PC-9 (cell line): ENCODE data around the gene INKA2. TPM values are rescaled to one million over a fixed set of nuclear protein-coding genes. Genes with fewer than 3 reads are reported as not detected.

ENCODE experiments used
- BruUV-seq: library from RNA; stranded (reverse); fragments of 400-500 nt; replicated peaks from 2 replicates; lab custom pipeline; 2021; lab: Mats Ljungman, UMichigan
- CTCF ChIA-PET: fragments of 300-600 bp; sonication (Branson Sonifier 250); formaldehyde crosslinking; loops from one replicate; lab custom pipeline; 2022; ENCODE audit warnings: antibody characterized with exemption; lab: Charles Lee
- POLR2A ChIA-PET: fragments of 300-600 bp; sonication (Branson Sonifier 250); formaldehyde crosslinking; loops from one replicate; lab custom pipeline; 2022; ENCODE audit warnings: antibody characterized with exemption; ENCODE audit not compliant: unreplicated experiment; lab: Charles Lee
- DNase-seq, 2 experiments: peaks; one replicate each; pipeline versions ENCODE4 v3.0.0 to v3.0.0-alpha.2; 2015 to 2022; ENCODE audit warnings: mixed read lengths in 1 of 2
- H2AFZ ChIP-seq: fragments of 200-600 bp; sonication (generic); 2 replicates; pipeline ENCODE4 v1.8.1; 2017; ENCODE audit warnings: antibody characterized with exemption
- H3F3A ChIP-seq: fragments of 200-600 bp; sonication (generic); 2 replicates; pipeline ENCODE4 v1.8.1; 2017; ENCODE audit warnings: antibody characterized with exemption, mild to moderate bottlenecking, low read depth; ENCODE audit not compliant: insufficient read depth
- H3K27ac ChIP-seq: fragments of 200-600 bp; sonication (generic); 2 replicates; pipeline ENCODE4 v1.6.1; 2016; ENCODE audit warnings: mixed run types
- H3K27me3 ChIP-seq: fragments of 200-600 bp; sonication (generic); 2 replicates; pipeline ENCODE4 v1.6.1; 2016; ENCODE audit warnings: low read depth, mixed run types; ENCODE audit not compliant: insufficient read depth
- H3K36me3 ChIP-seq: fragments of 200-600 bp; sonication (generic); 2 replicates; pipeline ENCODE4 v1.6.1; 2016; ENCODE audit warnings: low read depth, mixed run types
- H3K4me1 ChIP-seq: fragments of 200-600 bp; sonication (generic); replicated peaks from 2 replicates; pipeline ENCODE4 v1.6.1; 2016; ENCODE audit warnings: mixed run types; ENCODE audit not compliant: insufficient read depth
- H3K4me2 ChIP-seq: fragments of 200-600 bp; sonication (generic); 2 replicates; pipeline ENCODE4 v1.6.1; 2017; ENCODE audit warnings: mixed run types
- H3K4me3 ChIP-seq: fragments of 200-600 bp; sonication (generic); 2 replicates; pipeline ENCODE4 v1.6.1; 2016; ENCODE audit warnings: mixed run types
- H3K79me2 ChIP-seq: fragments of 200-600 bp; sonication (generic); 2 replicates; pipeline ENCODE4 v1.6.1; 2017; ENCODE audit warnings: low read depth, mixed run types
- H3K9me2 ChIP-seq: fragments of 200-600 bp; sonication (generic); 2 replicates; pipeline ENCODE4 v1.8.1; 2017; ENCODE audit warnings: mild to moderate bottlenecking; ENCODE audit not compliant: insufficient read depth
- H3K9me3 ChIP-seq: fragments of 200-600 bp; sonication (generic); 2 replicates; pipeline ENCODE4 v1.8.1; 2016; ENCODE audit warnings: low read depth; ENCODE audit not compliant: insufficient read depth
- H4K20me1 ChIP-seq: fragments of 200-600 bp; sonication (generic); 2 replicates; pipeline ENCODE4 v1.8.1; 2017; ENCODE audit not compliant: insufficient read depth
- EZH2 ChIP-seq: fragments of 200-600 bp; sonication (generic); IDR thresholded peaks from 2 replicates; pipeline ENCODE4 v1.8.0; 2017; ENCODE audit warnings: antibody characterized with exemption, low read depth
- intact Hi-C: fragments of 100-400 bp; cut with micrococcal nuclease; formaldehyde crosslinking; loops from one replicate; pipeline ENCODE4 v1.10.0; 2022; ENCODE audit not compliant: unreplicated experiment
- total RNA-seq: library from RNA; stranded (reverse); gene quantifications from 2 replicates; pipeline ENCODE4 v1.2.3, GENCODE V29; 2021
- TF ChIP-seq, protein P1 (sequence below): fragments of 200-600 bp; sonication (generic); conservative IDR thresholded peaks from 2 replicates; pipeline ENCODE4 v1.6.1; 2017; ENCODE audit warnings: mixed run types, antibody characterized with exemption, mild to moderate bottlenecking, moderate library complexity

INKA2 gene
- total RNA-seq, 1 experiment from 2014 or later = 1.4 TPM

DNA sequence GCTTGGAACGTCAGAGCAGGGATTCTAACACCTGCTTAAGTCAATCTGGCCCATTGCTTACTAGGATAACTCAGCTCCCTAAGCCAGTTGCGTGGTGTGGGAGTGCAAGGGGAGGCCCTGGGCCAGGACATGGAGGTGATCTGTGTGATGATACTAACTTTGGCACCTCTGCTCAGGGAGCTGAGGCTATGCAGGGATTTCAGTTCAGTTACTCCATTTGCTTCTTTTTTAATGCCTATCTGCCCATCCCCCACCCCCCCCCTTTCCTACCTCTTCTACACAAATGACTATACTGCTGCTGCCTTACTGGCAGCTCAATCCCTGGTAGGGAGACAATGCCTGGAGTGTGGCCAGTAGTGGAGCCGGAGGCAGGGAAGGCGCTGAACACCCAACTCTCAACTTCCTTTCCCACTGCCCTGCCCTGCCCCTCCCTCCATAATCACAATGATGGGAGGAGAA lies 19.5 kb downstream of the INKA2 start:
- H3K9me2 ChIP-seq = no peaks in the 10 kb centered on the region
- TF ChIP-seq EZH2 = no peak
- ChIA-PET POLR2A (no interaction called here), CTCF (no interaction called here)
- peaks cover 16% of the 10 kb centered on the region for H3K4me1 ChIP-seq
- intact Hi-C loops = no loop called here
- H4K20me1 ChIP-seq = no peaks in the 10 kb centered on the region
- no peak overlapping the region for H3K4me2 ChIP-seq
- H3K79me2 ChIP-seq = no peaks in the 10 kb centered on the region
- no peaks in the 10 kb centered on the region for H3K36me3 ChIP-seq
- H3K27ac ChIP-seq = no peak overlapping the region
- no peaks in the 10 kb centered on the region for H3K9me3 ChIP-seq
- H3F3A ChIP-seq = no peaks in the 10 kb centered on the region
- DNase-seq = no peak
- H2AFZ ChIP-seq = no peak overlapping the region
- no peak overlapping the region for H3K4me3 ChIP-seq
- no TSS peak for BruUV-seq
- H3K27me3 ChIP-seq = no peaks in the 10 kb centered on the region

DNA sequence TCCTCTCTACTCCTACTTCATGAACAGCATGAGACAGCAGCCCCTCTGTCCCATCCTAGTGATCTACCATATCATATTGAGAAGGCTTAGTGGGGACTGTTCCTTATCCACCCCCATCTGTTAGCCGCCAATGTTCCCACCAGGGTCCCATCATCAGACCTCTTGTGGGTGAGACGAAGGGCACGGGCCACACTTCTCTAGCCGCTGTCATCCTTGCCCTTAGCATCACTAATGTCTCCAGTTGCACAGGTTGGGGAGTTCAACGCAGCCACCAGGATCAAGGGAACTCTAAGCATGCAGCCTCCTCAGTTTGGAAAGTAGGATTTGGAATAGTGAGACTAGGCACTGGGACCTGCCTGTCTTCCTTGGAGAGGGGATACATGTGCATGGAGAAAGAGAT lies 20.1 kb downstream of the INKA2 start:
- TF ChIP-seq, protein P1, sequence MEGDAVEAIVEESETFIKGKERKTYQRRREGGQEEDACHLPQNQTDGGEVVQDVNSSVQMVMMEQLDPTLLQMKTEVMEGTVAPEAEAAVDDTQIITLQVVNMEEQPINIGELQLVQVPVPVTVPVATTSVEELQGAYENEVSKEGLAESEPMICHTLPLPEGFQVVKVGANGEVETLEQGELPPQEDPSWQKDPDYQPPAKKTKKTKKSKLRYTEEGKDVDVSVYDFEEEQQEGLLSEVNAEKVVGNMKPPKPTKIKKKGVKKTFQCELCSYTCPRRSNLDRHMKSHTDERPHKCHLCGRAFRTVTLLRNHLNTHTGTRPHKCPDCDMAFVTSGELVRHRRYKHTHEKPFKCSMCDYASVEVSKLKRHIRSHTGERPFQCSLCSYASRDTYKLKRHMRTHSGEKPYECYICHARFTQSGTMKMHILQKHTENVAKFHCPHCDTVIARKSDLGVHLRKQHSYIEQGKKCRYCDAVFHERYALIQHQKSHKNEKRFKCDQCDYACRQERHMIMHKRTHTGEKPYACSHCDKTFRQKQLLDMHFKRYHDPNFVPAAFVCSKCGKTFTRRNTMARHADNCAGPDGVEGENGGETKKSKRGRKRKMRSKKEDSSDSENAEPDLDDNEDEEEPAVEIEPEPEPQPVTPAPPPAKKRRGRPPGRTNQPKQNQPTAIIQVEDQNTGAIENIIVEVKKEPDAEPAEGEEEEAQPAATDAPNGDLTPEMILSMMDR = no peak
- no peak for TF ChIP-seq EZH2
- Histone ChIP-seq H2AFZ (no peak overlapping the region), H3K9me2 (no peaks in the 10 kb centered on the region), H4K20me1 (no peaks in the 10 kb centered on the region), H3K4me1 (peaks cover 16% of the 10 kb centered on the region), H3K4me3 (no peak overlapping the region), H3F3A (0 out of 2 replicates have a peak, but pooled peaks cover 5% of the 10 kb centered on the region), H3K27me3 (no peaks in the 10 kb centered on the region), H3K4me2 (no peak overlapping the region), H3K27ac (no peak overlapping the region), H3K36me3 (no peaks in the 10 kb centered on the region), H3K79me2 (no peaks in the 10 kb centered on the region), H3K9me3 (no peaks in the 10 kb centered on the region)
- TSS peak; percentile 10 for BruUV-seq
- CTCF ChIA-PET = no interaction called here
- DNase-seq = no peak
- POLR2A ChIA-PET = no interaction called here
- intact Hi-C loops = no loop called here

DNA sequence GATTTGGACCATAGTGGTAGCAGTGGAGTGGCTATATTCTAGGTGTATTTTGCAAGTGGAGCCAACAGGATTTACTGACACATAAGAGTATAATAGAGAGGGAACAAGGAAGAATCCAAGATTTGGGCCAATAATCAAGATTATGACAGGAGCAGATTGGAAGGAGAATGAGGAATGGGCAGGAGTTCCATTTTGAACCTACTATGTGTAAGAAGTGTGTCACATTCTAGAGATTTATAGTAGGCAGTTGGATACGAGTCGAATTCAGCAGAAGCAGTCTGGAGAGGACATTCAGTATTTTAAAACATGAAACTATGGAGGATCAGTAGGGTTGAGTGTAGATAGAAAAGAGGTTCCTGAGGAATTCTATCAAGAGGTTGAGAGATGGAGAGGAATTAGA lies 21.7 kb downstream of the INKA2 start:
- no peaks in the 10 kb centered on the region for H3K79me2 ChIP-seq
- H3K4me2 ChIP-seq = no peak overlapping the region
- no peak overlapping the region for H3K27ac ChIP-seq
- 0 out of 2 replicates have a peak, but pooled peaks cover 10% of the 10 kb centered on the region for H3F3A ChIP-seq
- DNase-seq = no peak
- no peaks in the 10 kb centered on the region for H3K27me3 ChIP-seq
- H3K9me3 ChIP-seq = no peaks in the 10 kb centered on the region
- ChIA-PET POLR2A (no interaction called here), CTCF (no interaction called here)
- no peaks in the 10 kb centered on the region for H3K36me3 ChIP-seq
- no peaks in the 10 kb centered on the region for H4K20me1 ChIP-seq
- no peaks in the 10 kb centered on the region for H3K9me2 ChIP-seq
- BruUV-seq = no TSS peak
- no peak overlapping the region for H2AFZ ChIP-seq
- TF ChIP-seq, protein P1 = no peak
- TF ChIP-seq EZH2 = no peak
- H3K4me3 ChIP-seq = no peak overlapping the region
- peaks cover 14% of the 10 kb centered on the region for H3K4me1 ChIP-seq
- intact Hi-C loops = no loop called here

DNA sequence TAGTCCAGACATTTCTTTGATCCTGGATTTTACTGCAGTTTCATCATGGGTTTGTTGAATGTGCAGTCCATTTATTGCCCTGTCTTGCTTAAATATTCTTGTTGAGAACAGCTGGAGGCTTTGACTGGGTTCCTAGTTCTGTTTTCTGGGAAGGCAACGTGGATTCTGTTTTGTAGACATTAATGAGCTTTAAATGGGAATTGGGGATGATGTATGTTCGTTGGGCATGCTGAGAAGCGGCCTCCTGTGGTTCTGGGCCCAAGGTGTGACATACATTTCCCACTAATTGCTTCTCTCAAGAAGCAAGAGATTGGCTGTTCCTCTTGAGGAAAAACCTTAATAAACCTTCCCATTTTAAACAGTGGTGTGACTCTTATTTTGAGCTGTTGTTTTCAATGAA lies 22.9 kb downstream of the INKA2 start:
- POLR2A ChIA-PET = no interaction called here
- intact Hi-C loops = no loop called here
- H4K20me1 ChIP-seq = no peaks in the 10 kb centered on the region

More for the DNA sequence above, 22.9 kb downstream of the INKA2 start:
- CTCF ChIA-PET = interaction anchor here (0.6 kb wide), 1 partner anchor 68 kb away, joined by 4 read pairs; no protein-coding TSS in a partner anchor
- H3K9me2 ChIP-seq = no peaks in the 10 kb centered on the region
- no peaks in the 10 kb centered on the region for H3K36me3 ChIP-seq
- no peak overlapping the region for H3K27ac ChIP-seq
- no peak overlapping the region for H3K4me2 ChIP-seq
- no peaks in the 10 kb centered on the region for H3K9me3 ChIP-seq
- peaks cover 3% of the 10 kb centered on the region for H3K4me1 ChIP-seq
- no peak for TF ChIP-seq EZH2
- TF ChIP-seq, protein P1 = no peak
- no peaks in the 10 kb centered on the region for H3K27me3 ChIP-seq
- no peak overlapping the region for H2AFZ ChIP-seq
- no peaks in the 10 kb centered on the region for H3K79me2 ChIP-seq
- no peak overlapping the region for H3K4me3 ChIP-seq
- 0 out of 2 replicates have a peak, but pooled peaks cover 13% of the 10 kb centered on the region for H3F3A ChIP-seq
- DNase-seq = no peak
- BruUV-seq = no TSS peak
